SK-MEL-5 (cell line): ENCODE measurements around the gene BANF1. TPM values are rescaled to one million over a fixed set of nuclear protein-coding genes. Genes with fewer than 3 reads are reported as not detected.

Experiments
- DNase-seq: peaks from one replicate; pipeline ENCODE4 v3.0.0-alpha.2; 2016; ENCODE audit warnings: low read depth, low spot score
- in situ Hi-C: cut with HindIII; loops from 2 replicates; pipeline ENCODE4 v1.10.0; 2016; ENCODE audit warnings: low sequenced_read_pairs, high pct_unique_total_duplicates, low pct_unique_long_range_greater_than_20kb
- total RNA-seq: library from RNA; depleted of rRNA; stranded (reverse); fragments of >200 nt; shearing (Covaris generic); gene quantifications from 2 replicates; pipeline ENCODE4 v1.2.3, GENCODE V29; 2014

Gene BANF1
- total RNA-seq, 1 experiment from 2014 or later = 30.0 TPM

DNA sequence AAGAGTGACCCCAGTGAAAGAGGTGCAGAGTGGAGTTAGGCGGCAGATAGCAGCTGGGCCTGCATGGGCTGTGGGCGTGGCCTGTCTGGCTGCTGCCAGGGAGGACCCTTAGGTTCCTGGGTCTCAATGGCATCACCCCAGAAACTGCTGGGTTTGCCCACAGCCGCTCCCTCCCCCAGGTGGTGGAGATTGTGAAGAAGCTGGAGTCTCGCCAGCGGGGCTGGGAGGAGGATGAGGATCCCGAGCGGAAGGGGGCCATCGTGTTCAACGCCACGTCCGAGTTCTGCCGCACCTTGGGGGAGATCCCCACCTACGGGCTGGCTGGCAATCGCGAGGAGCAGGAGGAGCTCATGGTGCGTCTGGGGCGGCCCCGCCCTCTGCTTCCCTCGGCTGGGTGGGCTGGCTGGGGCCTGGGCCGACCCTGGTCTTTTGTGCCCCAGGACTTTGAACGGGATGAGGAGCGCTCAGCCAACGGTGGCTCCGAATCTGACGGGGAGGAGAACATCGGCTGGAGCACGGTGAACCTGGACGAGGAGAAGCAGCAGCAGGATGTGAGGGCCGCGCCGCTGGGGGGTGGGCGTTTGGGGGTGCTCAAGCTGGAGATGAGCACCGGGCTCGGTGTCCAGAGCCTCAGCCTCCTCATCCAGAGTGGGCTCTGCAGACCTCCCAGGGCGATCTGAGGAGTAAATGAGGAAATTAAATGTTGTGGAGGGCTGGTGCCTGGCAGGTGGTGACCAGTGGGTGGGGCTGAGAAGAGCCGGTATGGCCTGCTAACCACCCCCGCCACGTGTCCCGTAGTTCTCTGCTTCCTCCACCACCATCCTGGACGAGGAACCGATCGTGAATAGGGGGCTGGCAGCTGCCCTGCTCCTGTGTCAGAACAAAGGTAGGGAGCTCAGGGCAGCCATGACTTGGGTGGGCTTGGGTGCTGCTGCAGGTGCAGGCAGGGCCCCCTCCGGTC lies 25.8 kb upstream of the BANF1 start:
- DNase-seq = no peak
- in situ Hi-C loops = no loop called here

DNA sequence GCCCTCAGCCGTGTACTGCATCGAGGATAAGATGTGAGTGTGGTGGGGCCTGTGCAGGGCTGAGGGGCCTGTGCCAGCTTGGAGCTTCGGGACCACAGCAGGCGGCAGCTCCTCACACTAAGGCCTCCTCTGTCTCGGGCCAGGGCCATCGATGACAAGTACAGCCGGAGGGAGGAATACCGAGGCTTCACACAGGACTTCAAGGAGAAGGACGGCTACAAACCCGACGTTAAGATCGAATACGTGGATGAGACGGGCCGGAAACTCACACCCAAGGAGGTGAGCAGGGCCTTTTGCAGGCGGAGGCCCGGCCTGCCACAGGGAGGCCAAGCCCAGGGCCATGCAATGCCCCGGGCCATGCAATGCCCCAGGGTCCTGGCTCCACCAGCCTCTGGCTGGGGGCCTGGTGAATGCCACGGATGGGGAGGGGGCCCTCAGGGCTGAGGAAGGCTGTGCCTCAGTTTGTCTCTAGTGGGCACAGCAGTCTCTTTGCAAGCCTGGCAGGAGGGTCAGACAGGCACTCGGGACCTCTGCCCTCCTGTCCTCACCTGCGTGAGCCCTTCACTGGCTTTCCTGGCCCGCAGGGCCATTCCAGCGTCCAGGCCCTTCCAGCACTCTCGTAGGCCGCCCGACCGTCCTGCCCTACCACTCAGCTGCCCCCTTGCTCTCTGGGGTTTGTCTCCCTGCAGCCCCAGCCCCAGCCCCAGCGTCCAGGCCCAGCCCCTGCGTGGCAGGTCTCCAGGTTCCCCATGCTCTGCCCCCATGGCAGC lies 24.5 kb upstream of the BANF1 start:
- in situ Hi-C loops = no loop called here
- DNase-seq = no peak

GRCh38 chr11:65978391-65979238 lies 23.7 kb upstream of the BANF1 start:
- DNase-seq = no peak
- in situ Hi-C loops = no loop called here

GRCh38 chr11:65979261-65979759 lies 23.0 kb upstream of the BANF1 start:
- in situ Hi-C loops = no loop called here
- no peak for DNase-seq

DNA sequence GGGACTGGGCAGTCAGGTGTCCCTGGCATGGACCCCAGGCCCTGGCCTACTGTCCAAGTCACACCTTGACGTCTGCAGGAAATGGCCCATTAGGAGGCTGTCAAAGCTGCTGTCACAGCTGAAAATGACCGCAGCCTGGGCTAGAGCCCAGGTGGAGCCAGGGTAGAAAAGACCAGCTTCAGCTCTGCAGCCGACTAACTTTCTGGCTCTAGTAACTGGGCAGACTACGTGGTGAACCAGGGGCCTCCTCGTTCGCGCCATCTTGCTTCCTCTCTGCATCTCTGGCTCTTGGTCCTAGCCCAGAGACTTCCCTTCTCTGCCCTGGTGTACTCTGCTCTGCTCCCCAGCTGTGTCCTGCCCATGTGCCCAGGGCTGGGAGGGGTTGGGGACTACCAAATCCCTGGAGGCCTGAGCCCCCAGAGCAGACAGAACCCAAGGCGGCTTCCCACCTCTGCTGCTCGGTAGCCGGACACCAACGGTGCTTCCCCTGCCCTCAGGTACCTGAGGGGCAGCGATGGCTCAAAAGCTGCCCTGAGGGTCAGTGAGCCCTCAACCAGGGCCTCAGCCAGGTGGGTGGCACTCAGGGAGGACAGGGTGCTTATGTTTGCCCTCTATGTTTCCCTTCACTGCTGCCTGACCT lies 21.1 kb upstream of the BANF1 start:
- no peak for DNase-seq
- in situ Hi-C loops = no loop called here

DNA sequence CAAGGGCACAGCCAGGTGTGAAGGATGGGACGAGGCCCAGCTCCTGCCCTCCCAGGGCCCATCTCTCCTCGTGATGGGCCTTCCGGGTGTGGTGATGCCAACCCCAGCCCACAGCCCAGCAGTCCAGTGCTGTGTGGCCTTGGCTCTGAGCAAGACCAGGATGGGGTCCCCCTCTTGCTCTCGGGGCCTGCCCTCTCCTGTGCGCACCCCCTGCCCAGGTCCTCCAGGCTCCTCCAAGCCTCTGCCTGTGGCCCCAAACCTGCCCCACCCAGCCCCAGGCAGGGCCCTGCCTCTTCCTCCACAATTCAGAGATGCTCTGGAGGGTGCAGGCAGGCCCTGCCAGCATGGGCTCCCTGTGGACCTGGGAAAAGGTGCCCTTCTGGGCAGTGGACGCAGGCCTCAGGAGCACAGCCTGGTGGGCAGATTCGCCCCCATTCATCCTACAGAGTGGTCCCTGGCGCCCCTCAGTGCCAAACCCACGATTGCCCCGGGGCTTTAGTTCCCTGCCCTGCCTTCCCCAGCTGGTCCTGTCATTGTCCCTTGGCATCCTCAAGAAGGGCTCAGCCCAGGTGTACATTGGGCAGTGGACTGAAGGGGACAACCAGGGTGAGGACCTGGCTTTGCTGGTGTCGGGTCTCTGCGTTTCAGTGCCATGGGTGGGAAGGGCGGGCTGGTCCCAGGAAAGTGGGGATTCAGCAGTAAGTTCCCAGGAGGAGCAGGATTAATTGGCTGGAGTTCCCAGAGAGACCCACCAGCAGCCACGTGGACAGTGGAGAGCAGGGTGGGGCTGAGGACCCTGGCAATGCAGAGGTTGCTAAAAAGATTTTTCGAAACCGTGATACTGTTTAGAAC lies 20.1 kb upstream of the BANF1 start:
- in situ Hi-C loops = no loop called here
- no peak for DNase-seq

- in situ Hi-C loops = no loop called here
- no peak for DNase-seq
These were observed 19.3 kb upstream of the BANF1 start for GRCh38 chr11:65982824-65983588.

DNA sequence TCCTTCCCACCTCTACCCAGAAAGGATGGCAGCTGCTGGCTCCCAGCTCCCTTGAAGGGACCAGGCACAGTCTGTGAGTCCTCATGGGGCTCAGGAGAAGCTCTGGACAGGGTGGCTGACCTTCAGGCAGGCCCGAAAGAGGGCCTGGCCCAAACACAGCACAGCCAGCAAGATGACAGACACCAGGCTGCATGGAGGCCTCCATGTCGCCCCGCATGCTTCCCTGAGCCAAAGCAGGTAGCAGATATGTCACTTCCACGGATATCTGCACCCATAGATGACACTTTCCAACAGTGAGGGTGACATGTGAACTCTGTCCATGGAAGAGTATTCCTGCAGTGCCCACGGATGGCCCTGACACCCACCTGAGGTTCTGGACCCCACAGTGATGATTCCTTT lies 18.7 kb upstream of the BANF1 start:
- DNase-seq = no peak
- in situ Hi-C loops = no loop called here

GRCh38 chr11:65987336-65987735 lies 15.0 kb upstream of the BANF1 start:
- no peak for DNase-seq
- in situ Hi-C loops = no loop called here

- in situ Hi-C loops = no loop called here
- peak; percentile 94 for DNase-seq
These were observed 13.3 kb upstream of the BANF1 start for GRCh38 chr11:65988791-65989592.

DNA sequence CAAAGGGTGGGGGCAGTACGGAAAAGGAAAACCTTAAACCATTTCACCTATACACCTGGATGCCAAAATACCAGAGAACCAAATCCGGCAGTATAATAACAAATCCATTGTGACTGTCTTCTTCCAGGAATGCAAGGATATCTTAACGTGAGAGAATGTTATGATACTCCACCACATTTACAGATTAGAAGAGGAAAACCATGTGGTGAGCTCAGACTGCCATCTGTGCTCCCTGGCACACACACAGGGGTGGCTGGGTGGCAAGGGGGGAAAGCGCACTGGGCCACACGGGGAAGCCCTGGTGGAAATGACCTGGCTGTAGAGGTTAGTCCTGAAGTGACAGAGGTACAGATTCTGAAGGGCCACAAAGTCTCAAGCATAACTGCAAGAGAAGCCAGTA lies 10.2 kb upstream of the BANF1 start:
- in situ Hi-C loops = no loop called here
- no peak for DNase-seq

DNA sequence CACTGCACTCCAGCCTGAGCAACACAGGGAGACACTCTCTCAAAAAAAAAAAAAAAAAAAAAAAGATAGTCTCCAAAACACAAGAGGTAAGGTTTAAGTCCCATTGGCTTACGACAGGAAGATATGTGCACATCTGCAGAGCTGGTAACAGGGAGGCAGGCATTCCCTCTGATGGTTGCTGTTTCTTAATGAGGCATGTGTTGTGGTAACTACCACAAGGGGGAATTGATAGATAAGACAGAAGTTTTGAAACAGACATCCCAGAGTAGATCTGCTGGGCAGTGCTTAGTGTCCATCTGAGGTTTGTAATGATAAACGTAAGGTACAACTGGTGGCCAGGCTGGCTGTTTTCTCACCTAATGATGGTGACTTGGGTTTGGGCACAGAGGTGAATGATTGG lies 5.0 kb upstream of the BANF1 start:
- in situ Hi-C loops = no loop called here
- DNase-seq = no peak

DNA sequence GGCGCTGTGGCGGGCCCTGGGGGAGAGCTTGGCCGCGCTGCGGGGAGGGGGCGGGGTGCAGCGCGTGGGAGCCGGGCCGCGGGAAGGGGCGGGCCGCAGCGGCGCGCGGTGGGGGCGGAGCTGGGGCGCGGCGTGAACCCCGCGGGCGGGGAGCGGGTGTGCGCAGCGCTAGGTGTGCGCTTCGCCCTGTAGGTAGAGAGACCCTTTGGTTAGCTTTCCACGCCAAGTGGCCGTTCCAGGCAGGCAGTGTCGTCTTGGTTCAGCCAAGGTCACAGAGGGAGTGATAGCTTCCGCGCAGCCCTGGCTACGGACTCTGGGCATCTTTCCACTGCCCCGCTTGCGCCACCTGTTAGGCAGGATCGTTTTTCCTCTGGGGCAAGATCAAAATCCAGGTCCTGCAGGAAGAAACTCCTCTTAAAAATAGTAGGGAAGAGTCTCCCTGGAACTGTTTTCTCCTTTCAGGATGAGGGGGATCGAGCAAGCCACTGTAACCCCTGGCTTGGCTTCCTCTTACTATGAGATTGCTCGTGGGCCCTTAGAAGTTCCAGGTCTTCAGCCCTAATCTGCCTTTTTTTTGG lies 434 bp downstream of the BANF1 start:
- peak; percentile 29 for DNase-seq
- in situ Hi-C loops = no loop called here

DNA sequence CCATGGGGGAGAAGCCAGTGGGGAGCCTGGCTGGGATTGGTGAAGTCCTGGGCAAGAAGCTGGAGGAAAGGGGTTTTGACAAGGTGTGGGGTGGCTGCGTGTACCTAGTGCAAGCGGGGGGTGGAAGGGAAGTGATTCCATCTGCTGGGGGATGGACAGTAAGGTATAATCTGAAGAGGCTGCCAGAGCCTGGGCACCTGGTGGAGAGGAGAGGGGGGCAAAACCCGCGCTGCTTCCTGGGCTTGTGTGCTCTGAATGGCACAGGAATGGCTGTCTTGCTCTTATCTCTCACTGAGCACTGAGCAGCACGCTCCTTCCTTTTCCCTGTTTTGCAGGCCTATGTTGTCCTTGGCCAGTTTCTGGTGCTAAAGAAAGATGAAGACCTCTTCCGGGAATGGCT lies 988 bp downstream of the BANF1 start:
- no peak for DNase-seq
- in situ Hi-C loops = no loop called here

- in situ Hi-C loops = no loop called here
- DNase-seq = no peak
These were observed 1.9 kb downstream of the BANF1 start for GRCh38 chr11:66004186-66004585.
